WTC11 (cell line): ENCODE results near the gene SLC41A3. TPM values are rescaled to one million over a fixed set of nuclear protein-coding genes. Genes with fewer than 3 reads are reported as not detected.

Experiments
- ATAC-seq: fragments of 200-7000 bp; cut with Tn5 transposase; 2 replicates; pipeline ENCODE4 v1.10.0; 2021; ENCODE audit warnings: mild to moderate bottlenecking, moderate library complexity
- CTCF ChIA-PET: fragments of 300-600 bp; sonication (Branson Sonifier 250); formaldehyde crosslinking; loops from one replicate; lab custom pipeline; 2021; ENCODE audit warnings: antibody characterized with exemption; lab: Charles Lee
- POLR2A ChIA-PET: fragments of 350-600 bp; sonication (Branson Sonifier 250); formaldehyde crosslinking; loops from one replicate; lab custom pipeline; 2021; ENCODE audit warnings: antibody characterized with exemption; lab: Charles Lee
- DNase-seq: peaks from one replicate; pipeline ENCODE4 v3.0.0; 2021; ENCODE audit warnings: low spot score
- H3K27ac Mint-ChIP-seq: 2 replicates; pipeline ENCODE4 v1.8.0; 2021; ENCODE audit warnings: mixed read lengths
- H3K27me3 Mint-ChIP-seq: 2 replicates; pipeline ENCODE4 v1.8.0; 2021; ENCODE audit warnings: low read depth, mild to moderate bottlenecking, moderate library complexity, mixed read lengths
- H3K36me3 Mint-ChIP-seq: 2 replicates; pipeline ENCODE4 v1.8.0; 2021; ENCODE audit warnings: mixed read lengths
- H3K4me1 Mint-ChIP-seq: 2 replicates; pipeline ENCODE4 v1.8.0; 2022; ENCODE audit warnings: mixed read lengths
- H3K4me3 Mint-ChIP-seq: 2 replicates; pipeline ENCODE4 v1.8.0; 2021; ENCODE audit warnings: mild to moderate bottlenecking, moderate library complexity, mixed read lengths
- H3K9me3 Mint-ChIP-seq: 2 replicates; pipeline ENCODE4 v1.8.0; 2021; ENCODE audit warnings: mixed read lengths
- ARID4B ChIP-seq: sonication (generic); formaldehyde crosslinking; IDR thresholded peaks from 2 replicates; pipeline ENCODE4 v1.8.0; 2023; ENCODE audit warnings: missing genetic modification reagents, mild to moderate bottlenecking, borderline replicate concordance
- CTCF ChIP-seq: fragments of 200-600 bp; IDR thresholded peaks from 2 replicates; pipeline ENCODE4 v1.8.0; 2022; ENCODE audit warnings: antibody characterized with exemption
- ELF4 ChIP-seq: sonication (generic); formaldehyde crosslinking; IDR thresholded peaks from 2 replicates; pipeline ENCODE4 v1.8.1; 2022; ENCODE audit warnings: low read depth, mild to moderate bottlenecking, moderate library complexity, missing genetic modification reagents
- FOXK1 ChIP-seq: sonication (generic); formaldehyde crosslinking; IDR thresholded peaks from 2 replicates; pipeline ENCODE4 v1.8.0; 2022; ENCODE audit warnings: mild to moderate bottlenecking, moderate library complexity, missing genetic modification reagents
- JAZF1 ChIP-seq: fragments of 250-450 bp; sonication (Bioruptor Pico); IDR thresholded peaks from 2 replicates; pipeline ENCODE4 v1.9.0; 2021; ENCODE audit warnings: moderate library complexity, mild to moderate bottlenecking, inconsistent platforms
- KAT7 ChIP-seq: sonication (generic); formaldehyde crosslinking; IDR thresholded peaks from 2 replicates; pipeline ENCODE4 v1.8.1; 2023; ENCODE audit warnings: missing genetic modification reagents, mild to moderate bottlenecking, borderline replicate concordance
- NFATC4 ChIP-seq: fragments of 250-450 bp; sonication (Bioruptor Pico); IDR thresholded peaks from 2 replicates; pipeline ENCODE4 v1.9.0; 2021; ENCODE audit warnings: mild to moderate bottlenecking
- OVOL2 ChIP-seq: fragments of 250-450 bp; sonication (Bioruptor Pico); IDR thresholded peaks from 2 replicates; pipeline ENCODE4 v1.9.0; 2021; ENCODE audit warnings: mild to moderate bottlenecking, borderline replicate concordance
- PREB ChIP-seq: sonication (generic); formaldehyde crosslinking; IDR thresholded peaks from 2 replicates; pipeline ENCODE4 v1.8.1; 2022; ENCODE audit warnings: mild to moderate bottlenecking, missing genetic modification reagents, moderate library complexity, borderline replicate concordance
- RELA ChIP-seq: sonication (generic); formaldehyde crosslinking; IDR thresholded peaks from 2 replicates; pipeline ENCODE4 v1.8.1; 2022; ENCODE audit warnings: missing genetic modification reagents, mild to moderate bottlenecking, borderline replicate concordance
- SMAD3 ChIP-seq: sonication (generic); formaldehyde crosslinking; IDR thresholded peaks from 2 replicates; pipeline ENCODE4 v1.8.0; 2022; ENCODE audit warnings: missing genetic modification reagents, mild to moderate bottlenecking, borderline replicate concordance
- STAT6 ChIP-seq: sonication (generic); formaldehyde crosslinking; conservative IDR thresholded peaks from 2 replicates; pipeline ENCODE4 v1.8.1; 2023; ENCODE audit warnings: mild to moderate bottlenecking, low read depth, missing genetic modification reagents, moderate library complexity
- TEAD1 ChIP-seq: sonication (generic); formaldehyde crosslinking; IDR thresholded peaks from 2 replicates; pipeline ENCODE4 v1.8.0; 2022; ENCODE audit warnings: mild to moderate bottlenecking, missing genetic modification reagents
- ZNF138 ChIP-seq: sonication (generic); formaldehyde crosslinking; conservative IDR thresholded peaks from 2 replicates; pipeline ENCODE4 v1.8.1; 2022; ENCODE audit warnings: mild to moderate bottlenecking, moderate library complexity, missing genetic modification reagents
- ZNF232 ChIP-seq: sonication (generic); formaldehyde crosslinking; IDR thresholded peaks from 2 replicates; pipeline ENCODE4 v1.8.0; 2022; ENCODE audit warnings: mild to moderate bottlenecking, missing genetic modification reagents
- ZNF317 ChIP-seq: sonication (generic); formaldehyde crosslinking; IDR thresholded peaks from 2 replicates; pipeline ENCODE4 v1.8.1; 2023; ENCODE audit warnings: low read depth, mild to moderate bottlenecking, moderate library complexity, missing genetic modification reagents, borderline replicate concordance
- total RNA-seq: library from RNA; stranded (reverse); gene quantifications from 3 replicates; pipeline ENCODE4 v1.2.3, GENCODE V29; 2021

Gene SLC41A3
- total RNA-seq, 1 experiment from 2014 or later: 28.4 TPM

GRCh38 chr3:126054870-126055269 is 29.1 kb downstream of the SLC41A3 start:
- H3K9me3 Mint-ChIP-seq: no peaks in the 10 kb centered on the region
- no peak for ATAC-seq

GRCh38 chr3:126053949-126054569 is 29.9 kb downstream of the SLC41A3 start:
- H3K27ac Mint-ChIP-seq: no peak overlapping the region
- ATAC-seq: no peak

More at GRCh38 chr3:126054870-126055269, 29.1 kb downstream of the SLC41A3 start:
- Mint-ChIP-seq H3K4me3 (no peak overlapping the region), H3K4me1 (peaks cover 7% of the 10 kb centered on the region)
- DNase-seq: no peak
- no peak for TF ChIP-seq OVOL2 (CRISPR knock-in tag)
- TF ChIP-seq JAZF1 (CRISPR knock-in tag): no peak
- no peak for TF ChIP-seq ELF4 (CRISPR knock-in tag)
- no peak for TF ChIP-seq NFATC4 (CRISPR knock-in tag)
- no peak for TF ChIP-seq SMAD3 (CRISPR knock-in tag)
- no peak for TF ChIP-seq TEAD1 (CRISPR knock-in tag)
- TF ChIP-seq RELA (CRISPR knock-in tag): no peak
- no peak for TF ChIP-seq CTCF
- TF ChIP-seq KAT7: no peak
- TF ChIP-seq, all 79 proteins: peak for 0
- no peak overlapping the region for H3K27ac Mint-ChIP-seq
- no peaks in the 10 kb centered on the region for H3K27me3 Mint-ChIP-seq
- ChIA-PET CTCF (no interaction called here), POLR2A (no interaction called here)
- no peaks in the 10 kb centered on the region for H3K36me3 Mint-ChIP-seq

More at GRCh38 chr3:126053949-126054569, 29.9 kb downstream of the SLC41A3 start:
- no peaks in the 10 kb centered on the region for H3K27me3 Mint-ChIP-seq
- DNase-seq: no peak
- no peaks in the 10 kb centered on the region for H3K9me3 Mint-ChIP-seq
- no peaks in the 10 kb centered on the region for H3K36me3 Mint-ChIP-seq
- H3K4me1 Mint-ChIP-seq: peaks cover 7% of the 10 kb centered on the region
- H3K4me3 Mint-ChIP-seq: no peak overlapping the region
- ChIA-PET CTCF (no interaction called here), POLR2A (no interaction called here)
- no peak for TF ChIP-seq ZNF138
- no peak for TF ChIP-seq PREB (CRISPR knock-in tag)
- TF ChIP-seq ZNF317 (CRISPR knock-in tag): no peak
- TF ChIP-seq ZNF232 (CRISPR knock-in tag): no peak
- TF ChIP-seq ARID4B (CRISPR knock-in tag): no peak
- no peak for TF ChIP-seq OVOL2 (CRISPR knock-in tag)
- TF ChIP-seq NFATC4 (CRISPR knock-in tag): no peak
- TF ChIP-seq FOXK1 (CRISPR knock-in tag): no peak
- no peak for TF ChIP-seq STAT6
